Upper lobe of left lung (tissue), 6 donors: ENCODE results near the gene LRRC75B. TPM values are rescaled to one million over a fixed set of nuclear protein-coding genes. Genes with fewer than 3 reads are reported as not detected.

Source experiments
- ATAC-seq, 2 donors: fragments of 200-7000 bp; cut with Tn5 transposase; one replicate each; pipeline ENCODE4 v1.9.1; 2022; ENCODE audit warnings: mild to moderate bottlenecking in 2 of 2, moderate library complexity in 2 of 2; ENCODE audit not compliant: low FRiP score in 2 of 2
- DNase-seq, 2 donors: peaks; one replicate each; pipeline ENCODE4 v3.0.0-alpha.2; 2019 to 2020
- H3K27ac ChIP-seq, 4 donors: fragments of 200-600 bp; sonication (generic); one replicate each; pipeline ENCODE4 v1.5.1; 2016 to 2019
- H3K27me3 ChIP-seq, 4 donors: fragments of 200-600 bp; sonication (generic); one replicate each; pipeline ENCODE4 v1.5.1; 2017 to 2019
- H3K36me3 ChIP-seq, 4 donors: fragments of 200-600 bp; sonication (generic); one replicate each; pipeline ENCODE4 v1.5.1; 2016 to 2019
- H3K4me1 ChIP-seq, 4 donors: fragments of 200-600 bp; sonication (generic); one replicate each; pipeline ENCODE4 v1.5.1; 2018 to 2019
- H3K4me3 ChIP-seq, 4 donors: fragments of 200-600 bp; sonication (generic); one replicate each; pipeline ENCODE4 v1.5.1; 2017 to 2019; ENCODE audit warnings: mild to moderate bottlenecking in 2 of 4, moderate library complexity in 1 of 4
- H3K9me3 ChIP-seq, 4 donors: fragments of 200-600 bp; sonication (generic); one replicate each; pipeline ENCODE4 v1.5.1; 2018 to 2019
- CTCF ChIP-seq, 6 experiments: fragments of 450-650 bp in 4 of 6; fragments of 200-600 bp in 2 of 6; sonication (generic) in 2 of 6; IDR thresholded peaks; one replicate each; pipeline ENCODE4 v1.5.1; 2016 to 2019; ENCODE audit warnings: antibody characterized with exemption in 6 of 6
- EP300 ChIP-seq, 4 donors: sonication (generic); formaldehyde crosslinking; IDR thresholded peaks; one replicate each; pipeline ENCODE4 v1.5.1; 2017; ENCODE audit warnings: antibody characterized with exemption in 4 of 4, control low read depth in 2 of 4
- POLR2A ChIP-seq, 4 donors: fragments of 450-650 bp; IDR thresholded peaks; one replicate each; pipeline ENCODE4 v1.5.1; 2016 to 2017; ENCODE audit warnings: antibody characterized with exemption in 4 of 4, mild to moderate bottlenecking in 2 of 4
- POLR2AphosphoS5 ChIP-seq, 2 donors: sonication (generic); formaldehyde crosslinking; IDR thresholded peaks; one replicate each; pipeline ENCODE4 v1.5.1; 2017; ENCODE audit warnings: antibody characterized with exemption in 2 of 2
- WGBS, 2 donors: methylation state at CpG; one replicate each; pipeline ENCODE4 v1.1.5; 2017 to 2018; 5-methylcytosine and 5-hydroxymethylcytosine counted together
- total RNA-seq, 6 donors: library from RNA; depleted of rRNA in 4 of 6; stranded (reverse); fragments of >200 nt in 4 of 6; gene quantifications; one replicate each; pipeline versions ENCODE4 v1.1.0 to v1.2.1, GENCODE V29; 2016 to 2021
- donor health status: DM: no; HTN: no; CAD: no; lungs with moderate emphysema.
- donor health status: DM: no; HTN: yes; CAD: no; lungs with severe emphysema.

The LRRC75B gene
- total RNA-seq, 6 donors from 2014 or later = 9.7 to 50.3 (median 13.2) TPM

- ATAC-seq (no peak), DNase-seq (no peak)
- Histone ChIP-seq H3K27me3 (no peaks in the 10 kb centered on the region), H3K27ac (no peak overlapping the region), H3K36me3 (peaks cover 0 to 10% (median 5%) of the 10 kb centered on the region in 4 donors), H3K4me3 (no peak overlapping the region), H3K9me3 (no peaks in the 10 kb centered on the region), H3K4me1 (peaks cover 10 to 31% (median 20%) of the 10 kb centered on the region in 4 donors)
- WGBS, 2 donors = 90 to 97% methylated on average over 2 to 6 of the region's 6 CpGs
- no peak for TF ChIP-seq POLR2AphosphoS5 (IDR thresholded peaks at IDR 0.05)
- TF ChIP-seq POLR2A (IDR thresholded peaks at IDR 0.05) = no peak
- no peak for TF ChIP-seq CTCF (IDR thresholded peaks at IDR 0.05)
- no peak for TF ChIP-seq EP300 (IDR thresholded peaks at IDR 0.05)
Measured at GRCh38 chr22:24591286-24591830, 1.5 kb downstream of the LRRC75B start.

DNA sequence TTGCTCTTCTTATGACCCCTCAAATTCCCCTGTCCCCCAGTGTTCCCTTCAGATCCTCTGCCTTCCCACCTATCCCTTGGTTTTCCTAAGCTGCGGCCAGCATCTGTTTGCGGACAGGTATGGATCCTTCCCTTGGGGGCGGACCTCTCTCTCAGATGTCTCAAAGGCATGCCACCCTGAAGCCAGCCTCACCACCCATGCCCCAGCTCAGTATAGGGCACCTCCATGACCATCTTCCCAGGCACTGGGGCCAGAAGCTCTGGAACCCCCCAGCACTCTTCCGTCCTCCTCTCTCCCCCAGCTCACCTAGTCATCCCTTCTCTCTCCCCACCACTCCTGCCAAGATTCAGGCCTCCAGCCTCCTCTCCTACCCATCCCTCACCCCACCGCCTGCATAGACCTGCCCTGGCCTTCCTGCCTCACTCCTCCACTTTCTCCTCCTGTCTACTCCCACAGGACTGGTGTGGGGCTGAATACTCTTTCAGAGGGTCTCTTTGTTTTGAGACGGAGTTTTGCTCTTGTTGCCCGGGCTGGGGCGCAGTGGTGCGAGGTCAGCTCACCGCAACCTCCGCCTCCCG, 2.2 kb downstream of the LRRC75B start:
- ATAC-seq = no peak
- H3K36me3 ChIP-seq = peaks cover 0 to 16% (median 6%) of the 10 kb centered on the region in 4 donors
- WGBS, 2 donors = 95 to 96% methylated on average over 12 of the region's 12 CpGs
- TF ChIP-seq CTCF (IDR thresholded peaks at IDR 0.05) (no peak), POLR2A (IDR thresholded peaks at IDR 0.05) (no peak)
- H3K27me3 ChIP-seq = no peaks in the 10 kb centered on the region
- H3K4me3 ChIP-seq = no peak overlapping the region
- H3K27ac ChIP-seq = no peak overlapping the region
- no peak for DNase-seq
- no peaks in the 10 kb centered on the region for H3K9me3 ChIP-seq
- peaks cover 10 to 31% (median 20%) of the 10 kb centered on the region in 4 donors for H3K4me1 ChIP-seq

DNA sequence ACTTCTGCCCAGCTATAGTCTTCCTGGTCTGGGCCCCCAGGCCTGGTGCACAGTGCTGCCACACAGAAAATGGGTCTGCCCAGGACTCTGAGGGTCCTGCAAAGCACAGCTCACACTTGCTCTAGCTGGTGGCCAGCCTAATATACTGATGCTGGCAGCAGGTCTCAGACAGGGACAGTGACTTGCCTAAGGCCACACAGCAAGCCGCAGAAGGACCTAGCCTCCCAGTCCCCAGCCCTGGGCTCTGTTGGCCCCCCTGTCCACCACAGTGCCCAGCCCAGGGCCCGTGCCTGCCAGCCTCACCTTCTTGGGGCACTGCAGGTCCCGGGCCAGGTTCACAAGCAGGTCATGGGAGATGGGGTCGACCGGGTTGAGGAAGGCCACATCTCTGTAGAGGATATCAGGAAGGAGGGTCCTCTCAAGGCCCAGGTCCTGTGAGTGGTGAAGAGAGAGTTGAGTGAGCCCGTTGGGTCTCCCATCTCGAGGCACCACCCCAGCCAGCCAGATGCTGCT, 3.3 kb downstream of the LRRC75B start:
- Histone ChIP-seq H3K9me3 (no peaks in the 10 kb centered on the region), H3K4me1 (peaks cover 10 to 27% (median 16%) of the 10 kb centered on the region in 4 donors), H3K27me3 (no peaks in the 10 kb centered on the region), H3K27ac (no peak overlapping the region), H3K36me3 (peaks cover 0 to 22% (median 7%) of the 10 kb centered on the region in 4 donors), H3K4me3 (no peak overlapping the region)
- ATAC-seq (no peak), DNase-seq (no peak)
- TF ChIP-seq CTCF (IDR thresholded peaks at IDR 0.05) (no peak), POLR2A (IDR thresholded peaks at IDR 0.05) (no peak), POLR2AphosphoS5 (IDR thresholded peaks at IDR 0.05) (no peak), EP300 (IDR thresholded peaks at IDR 0.05) (no peak)
- 78 to 89% methylated on average over 5 to 7 of the region's 7 CpGs for WGBS, 2 donors

DNA sequence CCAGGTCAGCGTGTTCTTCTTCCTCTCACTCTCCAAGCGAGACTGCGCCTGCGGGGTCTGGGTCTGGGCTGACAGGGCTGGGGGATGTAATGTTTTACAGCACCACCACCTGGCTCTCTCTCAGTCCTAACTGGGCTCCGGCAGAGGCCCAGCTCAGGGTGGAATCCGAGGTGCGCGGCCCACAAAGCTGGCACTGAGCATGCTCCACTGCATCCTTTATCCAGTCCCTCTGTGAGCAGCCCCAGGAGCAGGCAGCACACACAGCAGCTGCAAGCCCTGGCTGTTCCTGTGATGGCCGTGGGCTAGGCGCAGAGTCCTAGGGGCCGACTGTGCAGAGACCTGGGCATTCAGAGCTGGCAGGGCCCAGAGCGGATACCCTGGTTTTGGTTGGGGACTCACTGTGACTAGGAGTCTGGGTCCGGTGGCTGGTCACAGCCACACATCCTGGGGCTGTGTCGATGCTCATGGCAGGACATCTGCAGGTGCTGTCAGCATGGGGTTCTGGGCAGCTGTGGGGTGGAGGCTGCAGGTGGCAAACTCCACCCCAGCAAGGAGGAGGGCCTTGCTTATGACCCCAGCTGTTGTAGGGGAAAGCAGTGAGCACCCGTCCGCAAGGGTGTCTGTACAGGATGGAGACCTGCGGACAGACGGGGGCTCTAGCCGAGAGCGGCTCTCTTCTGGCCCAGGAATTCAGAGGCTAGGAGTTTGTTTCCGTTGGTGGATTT, 4.0 kb downstream of the LRRC75B start:
- ATAC-seq (no peak), DNase-seq (no peak)
- WGBS, 2 donors = 85 to 94% methylated on average over 9 to 21 of the region's 21 CpGs
- TF ChIP-seq POLR2AphosphoS5 (IDR thresholded peaks at IDR 0.05) (no peak), CTCF (IDR thresholded peaks at IDR 0.05) (no peak), EP300 (IDR thresholded peaks at IDR 0.05) (no peak), POLR2A (IDR thresholded peaks at IDR 0.05) (no peak)
- Histone ChIP-seq H3K9me3 (no peaks in the 10 kb centered on the region), H3K4me1 (peaks cover 12 to 26% (median 15%) of the 10 kb centered on the region in 4 donors), H3K27me3 (no peaks in the 10 kb centered on the region), H3K4me3 (no peak overlapping the region), H3K27ac (no peak overlapping the region), H3K36me3 (peaks cover 0 to 22% (median 7%) of the 10 kb centered on the region in 4 donors)
